ENCODE data around the gene C2orf76.

The C2orf76 gene

DNA sequence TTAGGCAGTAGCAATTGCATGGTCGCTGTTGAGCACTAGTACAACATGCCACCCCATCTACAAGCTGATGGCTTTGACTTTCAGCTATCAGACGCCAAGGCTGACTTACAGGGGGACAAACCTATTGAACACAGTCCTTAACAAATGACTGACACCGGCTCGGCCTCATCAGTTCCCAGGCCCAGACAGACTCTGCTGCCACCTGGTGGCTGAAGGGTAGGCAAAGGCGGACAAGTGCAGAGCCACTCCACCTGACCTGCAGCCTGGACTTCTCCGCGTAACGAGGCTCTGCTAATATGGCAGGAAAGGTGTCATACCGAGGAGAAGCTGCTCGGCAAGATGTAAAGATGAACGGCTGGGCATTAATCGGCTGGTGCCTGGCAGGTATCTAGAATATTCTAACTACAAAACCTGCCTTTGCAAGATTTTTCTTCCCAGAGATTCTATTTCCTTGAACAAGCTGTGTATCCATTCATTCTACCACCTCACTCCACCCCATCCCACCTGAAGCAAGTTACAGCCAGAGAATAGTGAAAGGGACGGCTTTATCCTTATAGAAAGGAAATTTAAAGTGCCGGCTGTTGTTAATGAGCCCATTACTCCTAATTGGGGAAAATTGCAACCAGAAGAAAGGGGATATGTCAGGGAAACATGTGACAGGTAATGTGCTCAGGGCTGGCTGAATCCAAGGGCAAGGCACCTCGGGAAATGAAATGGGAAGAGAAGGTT lies 75.6 kb downstream of the C2orf76 start:
- H3K27ac ChIP-seq (replicated peaks) = no peak overlapping the region
- TF ChIP-seq CTCF (IDR thresholded peaks at IDR 0.05; ENCODE audit: insufficient read depth, low read length) (peak; percentile 69), POLR2AphosphoS5 (IDR thresholded peaks at IDR 0.05; ENCODE audit: low read depth) (no peak)
- no peaks in the 10 kb centered on the region for H3K27me3 ChIP-seq (ENCODE audit: insufficient read depth, poor library complexity, severe bottlenecking)
- no peak overlapping the region for H3K4me3 ChIP-seq (replicated peaks; ENCODE audit: insufficient read depth, low read length)
- DNase-seq (ENCODE audit: low read depth in 1 of 2, low spot score in 1 of 2) = peak in 1 of 2 experiments; percentile 77

- H3K4me3 ChIP-seq (replicated peaks; ENCODE audit: insufficient read depth, low read length) = no peak overlapping the region
- no peaks in the 10 kb centered on the region for H3K27me3 ChIP-seq (ENCODE audit: insufficient read depth, poor library complexity, severe bottlenecking)
- no peak for DNase-seq (ENCODE audit: low read depth in 1 of 2, low spot score in 1 of 2)
- TF ChIP-seq SPI1 (IDR thresholded peaks at IDR 0.05; ENCODE audit: borderline replicate concordance, low read depth) (no peak), GABPA (IDR thresholded peaks at IDR 0.05; ENCODE audit: low read depth) (no peak), REST (IDR thresholded peaks at IDR 0.05; ENCODE audit: insufficient replicate concordance, low read depth) (no peak), CTCF (IDR thresholded peaks at IDR 0.05; ENCODE audit: insufficient read depth, low read length) (no peak), POLR2AphosphoS5 (IDR thresholded peaks at IDR 0.05; ENCODE audit: low read depth) (no peak)
- no peak overlapping the region for H3K27ac ChIP-seq (replicated peaks)
These were observed 77.0 kb downstream of the C2orf76 start for GRCh38 chr2:119289642-119290041.

- DNase-seq (ENCODE audit: low read depth in 1 of 2, low spot score in 1 of 2) = no peak
- Histone ChIP-seq H3K27me3 (ENCODE audit: insufficient read depth, poor library complexity, severe bottlenecking) (no peaks in the 10 kb centered on the region), H3K27ac (replicated peaks) (no peak overlapping the region), H3K4me3 (replicated peaks; ENCODE audit: insufficient read depth, low read length) (no peak overlapping the region)
- no peak for TF ChIP-seq CTCF (IDR thresholded peaks at IDR 0.05; ENCODE audit: insufficient read depth, low read length)
- no peak for TF ChIP-seq POLR2AphosphoS5 (IDR thresholded peaks at IDR 0.05; ENCODE audit: low read depth)
- TF ChIP-seq REST (IDR thresholded peaks at IDR 0.05; ENCODE audit: insufficient replicate concordance, low read depth) = no peak
- TF ChIP-seq SPI1 (IDR thresholded peaks at IDR 0.05; ENCODE audit: borderline replicate concordance, low read depth) = no peak
- no peak for TF ChIP-seq GABPA (IDR thresholded peaks at IDR 0.05; ENCODE audit: low read depth)
These were observed 77.5 kb downstream of the C2orf76 start for GRCh38 chr2:119289093-119289492.

DNA sequence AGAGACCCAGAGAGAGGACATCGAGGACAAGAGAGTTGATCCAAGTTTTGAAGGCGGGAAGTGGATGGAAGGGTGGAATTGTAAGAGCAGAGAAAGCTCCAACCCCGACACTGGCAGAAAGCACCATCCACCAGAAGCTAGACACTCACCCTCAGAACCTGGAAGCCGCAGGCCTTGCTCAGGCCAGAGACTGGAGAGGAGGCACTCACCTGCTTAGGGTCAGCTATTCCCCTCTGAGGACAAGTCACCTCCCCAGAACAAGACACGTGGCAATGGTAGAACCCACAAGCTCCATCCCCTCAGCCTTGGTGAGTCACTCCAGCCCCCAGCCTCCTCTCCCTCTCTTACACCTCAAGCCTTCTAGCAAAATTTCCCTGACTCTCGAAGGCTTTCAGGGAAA lies 78.1 kb downstream of the C2orf76 start:
- no peak overlapping the region for H3K4me3 ChIP-seq (replicated peaks; ENCODE audit: insufficient read depth, low read length)
- DNase-seq (ENCODE audit: low read depth in 1 of 2, low spot score in 1 of 2) = no peak
- no peaks in the 10 kb centered on the region for H3K27me3 ChIP-seq (ENCODE audit: insufficient read depth, poor library complexity, severe bottlenecking)
- no peak for TF ChIP-seq GABPA (IDR thresholded peaks at IDR 0.05; ENCODE audit: low read depth)
- TF ChIP-seq POLR2AphosphoS5 (IDR thresholded peaks at IDR 0.05; ENCODE audit: low read depth) = no peak
- TF ChIP-seq CTCF (IDR thresholded peaks at IDR 0.05; ENCODE audit: insufficient read depth, low read length) = no peak
- no peak for TF ChIP-seq SPI1 (IDR thresholded peaks at IDR 0.05; ENCODE audit: borderline replicate concordance, low read depth)
- TF ChIP-seq REST (IDR thresholded peaks at IDR 0.05; ENCODE audit: insufficient replicate concordance, low read depth) = no peak
- no peak overlapping the region for H3K27ac ChIP-seq (replicated peaks)
